Small intestine (tissue), 7 donors: ENCODE data around the gene NHLH1. TPM values are rescaled to one million over a fixed set of nuclear protein-coding genes. Genes with fewer than 3 reads are reported as not detected.

ENCODE experiments used
- DNase-seq, 2 donors: peaks; one replicate each; pipeline versions ENCODE4 v3.0.0 to v3.0.0-alpha.2; 2013
- FAIRE-seq: peaks from 2 replicates; lab custom pipeline; 2012; peaks lifted over from hg19 to GRCh38; lab: Jason Lieb, UNC
- H3K27ac ChIP-seq, 3 donors: one replicate each; pipeline ENCODE4 v1.5.1; 2013; ENCODE audit warnings: low read length in 2 of 3, mild to moderate bottlenecking in 2 of 3, control low read depth in 1 of 3, inconsistent platforms in 1 of 3, low read depth in 1 of 3, moderate library complexity in 1 of 3
- H3K27me3 ChIP-seq, 3 donors: one replicate each; pipeline ENCODE4 v1.6.1; 2013; ENCODE audit warnings: low read length in 3 of 3, inconsistent platforms in 1 of 3; ENCODE audit not compliant: control insufficient read depth in 3 of 3, insufficient read depth in 3 of 3
- H3K36me3 ChIP-seq, 3 donors: one replicate each; pipeline ENCODE4 v1.6.1; 2013; ENCODE audit warnings: low read length in 3 of 3, inconsistent platforms in 1 of 3, low read depth in 1 of 3, mild to moderate bottlenecking in 1 of 3, moderate library complexity in 1 of 3; ENCODE audit not compliant: control insufficient read depth in 3 of 3, insufficient read depth in 2 of 3
- H3K4me1 ChIP-seq, 3 donors: one replicate each; pipeline ENCODE4 v1.6.1; 2013; ENCODE audit warnings: low read length in 2 of 3, inconsistent platforms in 1 of 3, low read depth in 1 of 3, mild to moderate bottlenecking in 1 of 3, moderate library complexity in 1 of 3; ENCODE audit not compliant: control insufficient read depth in 3 of 3, insufficient read depth in 2 of 3
- H3K4me3 ChIP-seq, 3 donors: one replicate each; pipeline ENCODE4 v1.5.1; 2013; ENCODE audit warnings: low read length in 3 of 3, control low read depth in 1 of 3, inconsistent platforms in 1 of 3, low read depth in 1 of 3, mild to moderate bottlenecking in 1 of 3, moderate library complexity in 1 of 3
- H3K9me3 ChIP-seq, 2 donors: one replicate each; pipeline ENCODE4 v1.6.1; 2013; ENCODE audit warnings: low read depth in 1 of 2, low read length in 1 of 2; ENCODE audit not compliant: control insufficient read depth in 2 of 2, insufficient read depth in 1 of 2
- WGBS, 3 donors: extraction: QIAGEN DNeasy Blood & Tissue Kit; methylation state at CpG; one replicate each; pipeline ENCODE4 v1.1.7; 2013; 5-methylcytosine and 5-hydroxymethylcytosine counted together
- polyA plus RNA-seq, 4 donors: library from polyadenylated mRNA; stranded (reverse) in 3 of 4; unstranded in 1 of 4; fragments of 200-250 nt in 3 of 4; fragments of 120-200 nt in 1 of 4; gene quantifications; one replicate each; pipeline versions ENCODE4 v1.2.1 to v1.2.3, GENCODE V29; 2013
- donor health status: healthy with polysubstance abuse.
- donor health status: control.
- donor health status: control.
- donor health status: Bipolar disorder and iron deficiency.
- donor health status: healthy.

Gene NHLH1
- polyA plus RNA-seq, 4 donors: 0.15 to 0.67 (median 0.37) TPM

- Histone ChIP-seq H3K4me1 (no peaks in the 10 kb centered on the region), H3K36me3 (no peaks in the 10 kb centered on the region), H3K4me3 (no peak overlapping the region), H3K27ac (no peak overlapping the region), H3K27me3 (peaks cover 0 to 4% (median 0%) of the 10 kb centered on the region in 3 donors), H3K9me3 (no peaks in the 10 kb centered on the region)
- WGBS, 3 donors: 44 to 59% (median 48%) methylated on average over 1 of the region's 1 CpG
- FAIRE-seq: no peak
- DNase-seq: no peak
Observed at GRCh38 chr1:160369087-160369486, 2.2 kb downstream of the NHLH1 start.

- 72 to 85% (median 85%) methylated on average over 40 to 42 of the region's 42 CpGs for WGBS, 3 donors
- DNase-seq: no peak
- Histone ChIP-seq H3K36me3 (no peaks in the 10 kb centered on the region), H3K27me3 (peaks cover 0 to 4% (median 0%) of the 10 kb centered on the region in 3 donors), H3K4me3 (no peak overlapping the region), H3K27ac (no peak overlapping the region), H3K4me1 (no peaks in the 10 kb centered on the region), H3K9me3 (no peaks in the 10 kb centered on the region)
- no peak for FAIRE-seq
Observed at GRCh38 chr1:160370561-160371345, 3.9 kb downstream of the NHLH1 start.

GRCh38 chr1:160371346-160371631 lies 4.4 kb downstream of the NHLH1 start:
- Histone ChIP-seq H3K27me3 (peaks cover 0 to 4% (median 0%) of the 10 kb centered on the region in 3 donors), H3K36me3 (no peaks in the 10 kb centered on the region), H3K4me3 (no peak overlapping the region), H3K4me1 (peaks cover 0 to 5% (median 0%) of the 10 kb centered on the region in 3 donors), H3K27ac (no peak overlapping the region), H3K9me3 (no peaks in the 10 kb centered on the region)
- DNase-seq (no peak), FAIRE-seq (no peak)

GRCh38 chr1:160371756-160372155 lies 4.9 kb downstream of the NHLH1 start:
- peaks cover 0 to 6% (median 0%) of the 10 kb centered on the region in 3 donors for H3K4me1 ChIP-seq
- no peak overlapping the region for H3K4me3 ChIP-seq
- H3K9me3 ChIP-seq: no peaks in the 10 kb centered on the region
- H3K27ac ChIP-seq: no peak overlapping the region
- no peaks in the 10 kb centered on the region for H3K36me3 ChIP-seq
- FAIRE-seq (no peak), DNase-seq (no peak)
- H3K27me3 ChIP-seq: peaks cover 0 to 4% (median 0%) of the 10 kb centered on the region in 3 donors
- 85 to 87% (median 86%) methylated on average over 4 of the region's 4 CpGs for WGBS, 3 donors

GRCh38 chr1:160373696-160374095 lies 6.8 kb downstream of the NHLH1 start:
- H3K27ac ChIP-seq: no peak overlapping the region
- H3K27me3 ChIP-seq: no peaks in the 10 kb centered on the region
- peaks cover 0 to 6% (median 0%) of the 10 kb centered on the region in 3 donors for H3K4me1 ChIP-seq
- DNase-seq (no peak), FAIRE-seq (no peak)
- WGBS, 3 donors: 91 to 92% (median 92%) methylated on average over 4 of the region's 4 CpGs
- H3K9me3 ChIP-seq: no peaks in the 10 kb centered on the region
- H3K4me3 ChIP-seq: no peak overlapping the region
- no peaks in the 10 kb centered on the region for H3K36me3 ChIP-seq

- Histone ChIP-seq H3K4me1 (peaks cover 0 to 6% (median 0%) of the 10 kb centered on the region in 3 donors), H3K27me3 (no peaks in the 10 kb centered on the region), H3K36me3 (no peaks in the 10 kb centered on the region), H3K27ac (no peak overlapping the region), H3K4me3 (no peak overlapping the region), H3K9me3 (no peaks in the 10 kb centered on the region)
- WGBS, 3 donors: 57 to 80% (median 78%) methylated on average over 6 of the region's 6 CpGs
- DNase-seq (no peak), FAIRE-seq (no peak)
Observed at GRCh38 chr1:160374306-160375110, 7.6 kb downstream of the NHLH1 start.

GRCh38 chr1:160375788-160376524 lies 9.1 kb downstream of the NHLH1 start:
- no peak for DNase-seq

GRCh38 chr1:160376525-160377131 lies 9.8 kb downstream of the NHLH1 start:
- WGBS, 3 donors: 11 to 17% (median 13%) methylated on average over 5 of the region's 5 CpGs
- Histone ChIP-seq H3K4me1 (peaks cover 0 to 6% (median 0%) of the 10 kb centered on the region in 3 donors), H3K9me3 (no peaks in the 10 kb centered on the region), H3K27me3 (no peaks in the 10 kb centered on the region), H3K27ac (no peak overlapping the region), H3K4me3 (no peak overlapping the region), H3K36me3 (no peaks in the 10 kb centered on the region)
- FAIRE-seq (no peak), DNase-seq (peak; percentile 70 to 76)

More at GRCh38 chr1:160375788-160376524, 9.1 kb downstream of the NHLH1 start:
- H3K9me3 ChIP-seq: no peaks in the 10 kb centered on the region
- WGBS, 3 donors: 32 to 64% (median 48%) methylated on average over 9 of the region's 9 CpGs
- peak overlapping the region in 1 of 3 donors; percentile 6 for H3K27ac ChIP-seq
- no peak overlapping the region for H3K4me3 ChIP-seq
- no peak for FAIRE-seq
- peaks cover 0 to 6% (median 0%) of the 10 kb centered on the region in 3 donors for H3K4me1 ChIP-seq
- H3K27me3 ChIP-seq: no peaks in the 10 kb centered on the region
- H3K36me3 ChIP-seq: no peaks in the 10 kb centered on the region
